Stomach (tissue), 9 donors: ENCODE data around the gene UBR4. TPM values are rescaled to one million over a fixed set of nuclear protein-coding genes. Genes with fewer than 3 reads are reported as not detected.
A peak's percentile ranks its signal among the peaks of the same experiment; 100 is the strongest.

Source experiments
- DNase-seq, 2 donors: peaks; one replicate each; pipeline versions ENCODE4 v3.0.0 to v3.0.0-alpha.2; 2013 to 2019
- H3K27ac ChIP-seq, 5 donors: fragments of 200-600 bp in 4 of 5; sonication (generic) in 4 of 5; one replicate each; pipeline ENCODE4 v1.5.1; 2013 to 2019; ENCODE audit warnings: mild to moderate bottlenecking in 1 of 5, moderate library complexity in 1 of 5
- H3K27me3 ChIP-seq, 3 donors: fragments of 200-600 bp; sonication (generic); one replicate each; pipeline ENCODE4 v1.5.1; 2017 to 2019; ENCODE audit warnings: mixed run types in 1 of 3
- H3K36me3 ChIP-seq, 4 donors: fragments of 200-600 bp; sonication (generic); 1 replicate in 3 of 4; 2 replicates in 1 of 4; pipeline ENCODE4 v1.5.1; 2016 to 2019
- H3K4me1 ChIP-seq, 4 donors: fragments of 200-600 bp; sonication (generic); one replicate each; pipeline ENCODE4 v1.5.1; 2016 to 2019
- H3K4me3 ChIP-seq, 4 donors: fragments of 200-600 bp; sonication (generic) in 3 of 4; one replicate each; pipeline ENCODE4 v1.5.1; 2016 to 2019; ENCODE audit warnings: mild to moderate bottlenecking in 1 of 4
- H3K9me3 ChIP-seq, 4 donors: fragments of 200-600 bp; sonication (generic); one replicate each; pipeline ENCODE4 v1.5.1; 2016 to 2019
- CTCF ChIP-seq, 7 experiments: fragments of 450-650 bp in 4 of 7; fragments of 200-600 bp in 3 of 7; sonication (generic) in 3 of 7; IDR thresholded peaks; one replicate each; pipeline ENCODE4 v1.5.1; 2016 to 2019; ENCODE audit warnings: antibody characterized with exemption in 7 of 7, control low read depth in 2 of 7, mild to moderate bottlenecking in 1 of 7
- EP300 ChIP-seq: sonication (generic); formaldehyde crosslinking; IDR thresholded peaks from one replicate; pipeline ENCODE4 v1.6.1; 2017; ENCODE audit warnings: antibody characterized with exemption
- POLR2A ChIP-seq, 4 donors: fragments of 450-650 bp; IDR thresholded peaks; one replicate each; pipeline ENCODE4 v1.6.1; 2016; ENCODE audit warnings: antibody characterized with exemption in 4 of 4, control low read depth in 2 of 4, mild to moderate bottlenecking in 1 of 4, moderate library complexity in 1 of 4
- POLR2AphosphoS5 ChIP-seq, 3 donors: sonication (generic); formaldehyde crosslinking; IDR thresholded peaks; one replicate each; pipeline ENCODE4 v1.6.1; 2016; ENCODE audit warnings: antibody characterized with exemption in 3 of 3
- WGBS, 5 donors: extraction: QIAGEN DNeasy Blood & Tissue Kit in 3 of 5; methylation state at CpG; one replicate each; pipeline versions ENCODE4 v1.1.5 to v1.1.7; 2013 to 2018; 5-methylcytosine and 5-hydroxymethylcytosine counted together
- intact Hi-C: fragments of 100-400 bp; cut with DNase I; formaldehyde crosslinking; loops from one replicate; pipeline ENCODE4 v1.15.1; 2023; ENCODE audit warnings: low total_unique reads
- polyA plus RNA-seq, 3 donors: library from polyadenylated mRNA; stranded (reverse); fragments of 200-250 nt; gene quantifications; one replicate each; pipeline ENCODE4 v1.2.3, GENCODE V29; 2013
- total RNA-seq, 5 donors: library from RNA; depleted of rRNA; stranded (reverse); fragments of >200 nt; gene quantifications; one replicate each; pipeline versions ENCODE4 v1.1.0 to v1.2.3, GENCODE V29; 2014 to 2016
- donor health status: healthy with polysubstance abuse.
- donor health status: Bipolar disorder and iron deficiency.
- donor health status: healthy.

UBR4 gene
- total and polyA plus RNA-seq, 8 donors = 41.9 to 262 (median 128) TPM

DNA sequence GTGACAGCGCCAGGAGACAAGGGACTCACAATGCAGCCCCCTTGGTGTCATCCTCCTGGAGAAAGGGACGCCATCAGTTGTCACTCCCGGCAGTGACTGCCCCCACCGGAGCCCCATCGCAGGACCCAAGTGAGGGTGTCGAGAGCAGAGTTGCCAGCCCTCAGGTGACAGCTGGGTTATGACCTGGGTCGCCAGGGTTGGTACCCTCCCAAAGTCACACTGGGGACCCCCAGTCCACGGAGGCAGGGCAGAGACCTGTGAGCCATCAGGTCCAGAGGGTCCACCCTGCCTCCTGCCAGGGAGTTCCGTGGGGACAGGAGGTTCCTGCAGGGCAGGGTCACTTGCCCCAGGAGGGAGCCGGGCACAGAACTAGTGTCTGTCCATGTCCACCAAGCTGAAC lies 175.3 kb downstream of the UBR4 start:
- no peak for DNase-seq
- H3K27me3 ChIP-seq = peaks cover 0 to 18% (median under 1%) of the 10 kb centered on the region in 3 donors

DNA sequence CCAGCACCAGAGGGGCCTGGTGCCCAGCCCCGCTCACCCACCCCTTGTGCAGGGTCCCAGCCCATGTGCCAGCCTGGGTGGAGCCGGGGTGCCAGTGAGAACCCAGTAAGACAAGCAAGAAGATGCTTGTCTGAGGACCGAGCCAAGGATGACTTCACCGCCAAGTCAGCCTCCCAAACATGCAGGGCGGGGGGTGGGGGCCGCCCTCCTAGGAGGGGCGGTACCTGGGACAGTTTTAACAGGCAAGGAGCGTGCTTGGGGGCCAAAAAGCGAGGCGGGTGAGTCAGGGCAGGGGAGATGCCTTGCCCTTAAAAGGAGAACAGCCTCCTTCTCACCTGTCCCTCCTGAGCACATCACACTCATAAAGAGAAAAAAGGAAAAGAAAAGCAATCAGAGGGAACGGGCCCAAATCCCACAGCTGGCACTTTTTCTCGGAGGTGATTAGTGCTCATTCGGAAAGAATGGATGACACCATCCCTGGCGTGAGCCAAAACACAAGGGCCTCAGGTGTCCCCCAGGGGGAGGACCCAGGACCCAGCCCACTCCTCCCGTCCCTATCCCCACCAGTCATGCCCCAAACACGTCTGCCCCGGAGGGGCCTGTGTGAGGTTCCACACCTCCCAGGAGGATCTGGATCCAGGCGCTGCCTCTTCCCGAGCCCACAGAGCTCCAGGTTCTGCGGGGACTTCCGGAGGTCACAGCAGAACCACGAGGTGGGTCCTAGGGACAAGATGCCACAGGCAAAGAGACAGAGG lies 176.0 kb downstream of the UBR4 start:
- Histone ChIP-seq H3K27ac (no peak overlapping the region), H3K4me3 (no peak overlapping the region), H3K4me1 (no peaks in the 10 kb centered on the region), H3K9me3 (no peaks in the 10 kb centered on the region), H3K36me3 (no peaks in the 10 kb centered on the region), H3K27me3 (peaks cover 0 to 24% (median 7%) of the 10 kb centered on the region in 3 donors)
- intact Hi-C loops = no loop called here
- DNase-seq = peak in 1 of 2 donors; percentile 48
- 71 to 87% (median 82%) methylated on average over 22 of the region's 22 CpGs for WGBS, 5 donors
- TF ChIP-seq CTCF (IDR thresholded peaks at IDR 0.05) (no peak), EP300 (no peak), POLR2AphosphoS5 (IDR thresholded peaks at IDR 0.05) (no peak), POLR2A (IDR thresholded peaks at IDR 0.05) (no peak)

More for the DNA sequence above, 175.3 kb downstream of the UBR4 start:
- Histone ChIP-seq H3K4me3 (no peak overlapping the region), H3K36me3 (no peaks in the 10 kb centered on the region), H3K4me1 (no peaks in the 10 kb centered on the region), H3K27ac (no peak overlapping the region), H3K9me3 (no peaks in the 10 kb centered on the region)
- intact Hi-C loops = no loop called here
- no peak for TF ChIP-seq EP300
- no peak for TF ChIP-seq POLR2A (IDR thresholded peaks at IDR 0.05)
- 88 to 92% (median 90%) methylated on average over 10 of the region's 10 CpGs; no CpG with 5 or more reads in 1 of the 5 donors for WGBS, 5 donors

- no peaks in the 10 kb centered on the region for H3K4me1 ChIP-seq
- WGBS, 5 donors = 81 to 92% (median 88%) methylated on average over 8 of the region's 8 CpGs
- no peaks in the 10 kb centered on the region for H3K9me3 ChIP-seq
- H3K4me3 ChIP-seq = no peak overlapping the region
- H3K27ac ChIP-seq = no peak overlapping the region
- peaks cover 0 to 26% (median 11%) of the 10 kb centered on the region in 3 donors for H3K27me3 ChIP-seq
- no peaks in the 10 kb centered on the region for H3K36me3 ChIP-seq
- intact Hi-C loops = no loop called here
- TF ChIP-seq POLR2AphosphoS5 (IDR thresholded peaks at IDR 0.05) (no peak), EP300 (no peak), POLR2A (IDR thresholded peaks at IDR 0.05) (no peak), CTCF (IDR thresholded peaks at IDR 0.05) (no peak)
- DNase-seq = no peak
These were observed 176.6 kb downstream of the UBR4 start for GRCh38 chr1:19033515-19033839.

GRCh38 chr1:19032701-19033514 lies 177.2 kb downstream of the UBR4 start:
- H3K9me3 ChIP-seq = no peaks in the 10 kb centered on the region
- no peak for DNase-seq
- peaks cover 0 to 26% (median 11%) of the 10 kb centered on the region in 3 donors for H3K27me3 ChIP-seq
- no peaks in the 10 kb centered on the region for H3K36me3 ChIP-seq
- 85 to 91% (median 86%) methylated on average over 19 to 20 of the region's 20 CpGs for WGBS, 5 donors
- no peak overlapping the region for H3K4me3 ChIP-seq
- intact Hi-C loops = no loop called here
- no peak overlapping the region for H3K27ac ChIP-seq
- H3K4me1 ChIP-seq = no peaks in the 10 kb centered on the region
- TF ChIP-seq EP300 = no peak

DNA sequence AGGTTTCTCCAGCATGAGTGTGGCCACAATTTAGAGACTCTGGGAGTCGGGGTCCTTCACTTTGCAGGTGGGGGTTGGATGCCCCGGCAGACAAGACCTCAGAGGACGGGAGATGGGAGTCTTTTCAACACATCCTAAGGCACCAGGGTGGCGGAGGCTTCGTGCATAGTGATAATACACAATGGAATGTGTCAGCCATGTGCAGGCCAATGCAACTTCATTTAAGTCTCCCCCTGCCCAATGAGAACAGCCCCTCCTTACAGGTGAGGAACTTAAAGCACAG lies 177.7 kb downstream of the UBR4 start:
- no peaks in the 10 kb centered on the region for H3K36me3 ChIP-seq
- DNase-seq = no peak
- H3K4me3 ChIP-seq = no peak overlapping the region
- H3K27me3 ChIP-seq = peaks cover 0 to 26% (median 11%) of the 10 kb centered on the region in 3 donors
- intact Hi-C loops = no loop called here
- 73 to 87% (median 82%) methylated on average over 5 of the region's 5 CpGs for WGBS, 5 donors
- no peak overlapping the region for H3K27ac ChIP-seq
- no peaks in the 10 kb centered on the region for H3K4me1 ChIP-seq
- TF ChIP-seq POLR2A (IDR thresholded peaks at IDR 0.05) (no peak), CTCF (IDR thresholded peaks at IDR 0.05) (no peak), POLR2AphosphoS5 (IDR thresholded peaks at IDR 0.05) (no peak), EP300 (no peak)
- H3K9me3 ChIP-seq = no peaks in the 10 kb centered on the region
